Left lobe of liver (tissue), 2 donors: ENCODE data around the gene PPARA. TPM values are rescaled to one million over a fixed set of nuclear protein-coding genes. Genes with fewer than 3 reads are reported as not detected.

ENCODE experiments used
- ATAC-seq: fragments of 200-7000 bp; cut with Tn5 transposase; one replicate; pipeline ENCODE4 v1.9.1; 2020; ENCODE audit warnings: mild to moderate bottlenecking, moderate library complexity
- DNase-seq: peaks from one replicate; pipeline ENCODE4 v3.0.0-alpha.2; 2020; ENCODE audit warnings: low spot score
- total RNA-seq: library from RNA; stranded (reverse); gene quantifications from one replicate; pipeline ENCODE4 v1.2.1, GENCODE V29; 2021
- donor health status: DM: no; HTN: no; CAD: no; lungs with moderate emphysema.
- donor health status: DM: no; HTN: yes; CAD: no.

PPARA gene
- total RNA-seq = 122 TPM

GRCh38 chr22:46150034-46150654 is at the start of gene PPARA:
Gene PPARA, plus strand, starts transcription at chr22:46150526. Its CDS starts 47,858 bp downstream, at chr22:46198384.
- ATAC-seq = peak; percentile 64
- DNase-seq = peak; percentile 97

- ATAC-seq (no peak), DNase-seq (no peak)
Measured at GRCh38 chr22:46102159-46102558, 48.2 kb upstream of the PPARA start.

GRCh38 chr22:46102752-46103151 is 47.6 kb upstream of the PPARA start:
- DNase-seq (no peak), ATAC-seq (no peak)

DNA sequence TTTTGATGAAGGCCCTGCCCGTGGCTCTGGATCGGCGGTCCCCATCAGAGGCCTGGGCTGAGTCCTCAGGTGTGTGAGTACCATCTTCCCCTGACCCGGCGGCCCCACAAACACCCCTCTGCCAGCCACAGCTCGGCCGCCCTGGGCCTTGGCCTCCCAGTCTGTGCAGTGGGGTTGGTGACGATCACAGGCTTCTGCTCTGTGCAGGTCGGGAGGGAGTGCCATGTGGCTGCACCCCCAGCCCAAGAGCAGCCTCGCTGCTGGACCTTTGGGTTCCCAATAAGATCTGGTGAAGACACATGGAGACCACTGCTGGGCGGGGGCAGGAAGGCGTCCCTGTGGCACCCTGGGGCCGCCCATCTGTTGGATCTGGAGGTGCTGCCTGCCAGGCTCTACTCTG is 47.1 kb upstream of the PPARA start:
- DNase-seq (no peak), ATAC-seq (no peak)

DNA sequence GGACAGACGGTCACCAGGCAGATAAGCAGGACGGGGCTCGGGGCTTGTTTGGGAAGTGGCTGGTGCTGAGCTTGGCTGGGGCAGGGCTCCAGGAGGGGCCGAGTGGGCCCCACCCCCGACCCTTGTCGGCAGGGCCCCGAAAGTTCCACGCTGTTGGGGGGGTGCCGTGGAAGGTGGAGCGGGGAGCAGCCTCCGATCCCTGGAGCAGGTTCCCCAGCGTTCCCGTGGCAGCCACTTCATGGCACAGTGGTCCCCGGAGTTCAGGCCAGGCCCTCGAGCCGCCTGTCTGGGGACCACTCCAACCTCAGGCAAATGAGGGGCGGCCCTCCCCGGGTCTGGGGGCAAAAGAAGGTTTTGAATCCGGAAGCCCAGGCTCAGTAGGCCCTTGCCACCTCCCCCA is 46.7 kb upstream of the PPARA start:
- DNase-seq = no peak
- ATAC-seq = no peak

DNA sequence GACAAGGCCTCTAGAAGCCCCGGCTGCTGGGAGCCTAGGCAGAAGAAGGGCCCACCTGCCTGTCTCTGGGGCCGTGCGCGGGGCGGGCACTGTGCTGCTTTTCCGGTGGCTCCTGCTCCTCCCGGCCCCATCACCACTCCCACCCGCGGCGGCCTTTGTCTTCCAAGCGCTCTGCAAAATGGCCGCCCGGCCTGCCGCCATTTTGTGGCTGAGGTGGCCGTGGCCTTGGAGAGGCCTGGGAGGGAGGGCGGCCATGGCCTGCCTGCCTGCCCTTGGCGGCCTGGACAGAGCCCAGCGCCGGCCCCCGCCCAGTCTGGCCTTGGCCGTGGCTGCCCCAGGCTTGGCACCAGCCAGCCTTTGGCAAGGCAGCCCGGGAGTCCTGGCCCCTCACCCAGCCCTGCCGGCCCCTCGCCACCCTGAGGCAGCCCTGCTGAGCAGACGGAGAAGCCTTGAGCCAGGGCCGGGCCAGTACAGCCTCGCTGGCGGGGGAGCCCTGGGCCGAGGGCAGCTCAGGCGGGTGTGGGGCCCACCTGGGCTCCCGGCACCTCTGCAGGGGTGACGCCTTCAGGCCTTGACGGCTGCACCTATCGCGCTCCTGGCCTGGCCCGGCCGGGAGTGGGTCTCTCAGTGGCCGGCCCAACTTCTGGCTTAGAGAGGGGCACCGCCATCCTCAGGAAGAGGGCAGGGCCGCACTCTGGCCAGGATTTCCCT is 46.0 kb upstream of the PPARA start:
- DNase-seq (peak; percentile 76), ATAC-seq (peak; percentile 39)

DNA sequence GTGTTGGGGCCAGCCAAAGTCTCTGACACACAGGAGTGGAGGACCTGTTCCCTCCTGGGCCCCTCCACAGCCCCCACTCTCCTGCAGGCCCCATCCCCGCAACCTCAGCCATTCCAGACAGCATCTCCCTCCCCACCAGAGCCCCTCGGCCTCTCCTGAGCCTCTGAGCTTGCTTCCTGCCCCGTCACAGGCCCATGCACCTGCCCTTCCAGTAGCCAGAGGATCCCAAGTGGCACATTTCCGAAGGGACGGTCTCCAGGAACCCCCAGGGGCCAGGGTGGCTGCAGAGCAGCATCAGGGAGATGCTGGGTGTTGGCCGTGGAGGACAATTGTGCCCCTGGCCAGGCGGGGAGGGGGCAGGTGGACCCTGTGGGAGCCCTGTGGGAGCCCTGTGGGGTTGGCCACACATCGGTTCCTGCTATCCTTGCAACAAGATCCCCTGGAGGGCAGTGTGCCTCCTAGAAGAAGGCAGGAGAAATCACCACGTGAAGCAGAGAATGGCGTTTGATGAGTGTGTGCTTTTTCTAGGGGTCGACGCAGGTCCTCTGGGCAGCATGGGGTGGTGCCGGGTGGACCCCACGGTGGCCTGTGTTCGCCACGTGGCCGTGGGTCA is 45.3 kb upstream of the PPARA start:
- DNase-seq (no peak), ATAC-seq (no peak)

- DNase-seq (peak; percentile 69), ATAC-seq (peak; percentile 12)
Measured at GRCh38 chr22:46105494-46106278, 44.6 kb upstream of the PPARA start.

DNA sequence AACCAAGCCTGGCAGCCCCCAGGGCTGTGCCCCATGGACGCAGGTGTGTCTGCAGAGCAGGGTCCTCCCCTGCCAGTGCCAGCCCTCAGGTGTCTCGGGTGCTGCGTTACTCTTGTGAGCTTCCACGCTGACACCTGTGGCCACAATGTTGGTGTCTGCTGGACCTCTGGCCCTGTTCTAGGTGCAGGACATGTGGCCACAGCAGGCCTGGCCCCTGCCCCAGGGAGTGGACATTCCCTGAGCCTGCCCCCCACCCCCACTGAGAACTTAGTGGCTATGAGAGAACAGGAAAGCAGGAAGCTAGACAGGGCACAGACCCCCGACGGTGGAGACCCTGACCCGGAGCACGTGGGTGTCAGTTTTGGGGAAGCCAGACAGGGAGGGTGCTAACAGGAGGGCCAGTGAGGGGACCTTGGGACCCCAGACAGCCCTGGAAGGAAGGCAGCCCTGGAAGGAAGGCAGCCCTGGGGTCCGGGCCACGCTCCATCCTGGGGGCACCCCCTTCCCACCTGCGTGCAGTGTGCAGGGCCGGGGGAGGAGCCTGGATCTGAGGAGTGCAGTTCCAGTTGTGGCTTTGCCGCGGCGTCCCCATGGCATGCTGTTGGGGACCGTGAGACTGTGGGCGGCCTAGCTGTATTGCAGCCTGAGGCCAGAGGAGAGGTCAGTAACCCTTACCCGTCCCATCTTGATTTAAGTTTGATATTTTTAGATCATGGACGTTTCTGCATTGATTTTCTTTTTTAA is 43.9 kb upstream of the PPARA start:
- DNase-seq (peak; percentile 68), ATAC-seq (peak; percentile 43)

GRCh38 chr22:46107089-46107664 is 43.1 kb upstream of the PPARA start:
- DNase-seq = peak; percentile 86
- ATAC-seq = peak; percentile 62

GRCh38 chr22:46107753-46108563 is 42.4 kb upstream of the PPARA start:
- DNase-seq = no peak
- peak; percentile 1 for ATAC-seq

DNA sequence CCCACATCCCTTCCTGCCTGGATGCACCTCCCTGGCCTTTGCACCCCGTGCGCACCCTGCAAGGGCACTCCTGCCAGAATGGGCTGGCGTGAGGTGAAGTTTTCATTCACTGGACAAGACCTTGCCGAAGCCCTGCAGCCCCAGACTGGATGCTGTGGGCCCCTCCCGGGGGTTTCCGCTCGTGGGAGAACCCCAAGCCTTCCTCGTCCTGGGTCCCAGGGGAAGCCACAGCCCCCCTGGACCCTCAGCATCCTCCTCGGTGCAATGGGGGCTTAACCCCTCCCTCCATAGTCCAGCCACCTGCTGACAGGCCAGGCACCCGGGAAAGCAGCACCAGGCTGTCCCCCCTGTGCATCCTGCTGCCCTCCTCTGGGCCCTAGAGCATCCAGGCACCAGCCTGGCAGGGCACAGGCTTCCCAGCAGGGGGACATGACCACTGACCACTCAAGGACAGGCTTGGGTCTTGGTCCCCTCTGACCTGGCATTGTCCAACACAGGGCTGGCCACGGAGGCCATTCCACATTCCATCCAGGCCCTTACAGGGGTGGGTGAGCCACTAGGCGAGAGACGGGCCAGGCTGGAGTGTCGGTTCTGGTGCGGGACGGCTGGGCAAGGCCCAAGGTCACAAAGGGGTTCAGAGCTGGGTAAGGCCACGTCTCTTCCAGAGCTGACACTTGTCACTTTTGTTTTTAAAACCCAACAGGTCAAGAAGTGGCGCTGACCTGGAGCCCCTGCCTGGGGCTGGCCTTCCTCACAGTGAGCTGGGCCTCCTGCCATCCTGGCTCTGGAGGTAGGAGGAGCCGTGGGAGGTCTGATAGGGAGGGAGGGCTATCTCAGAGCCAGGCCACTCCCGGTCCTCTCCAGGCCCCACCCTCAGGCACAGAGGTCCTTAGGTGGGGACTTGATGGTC is 41.5 kb upstream of the PPARA start:
- peak; percentile 50 for ATAC-seq
- DNase-seq = peak; percentile 80

- DNase-seq (no peak), ATAC-seq (no peak)
Measured at GRCh38 chr22:46109474-46110003, 40.8 kb upstream of the PPARA start.

DNA sequence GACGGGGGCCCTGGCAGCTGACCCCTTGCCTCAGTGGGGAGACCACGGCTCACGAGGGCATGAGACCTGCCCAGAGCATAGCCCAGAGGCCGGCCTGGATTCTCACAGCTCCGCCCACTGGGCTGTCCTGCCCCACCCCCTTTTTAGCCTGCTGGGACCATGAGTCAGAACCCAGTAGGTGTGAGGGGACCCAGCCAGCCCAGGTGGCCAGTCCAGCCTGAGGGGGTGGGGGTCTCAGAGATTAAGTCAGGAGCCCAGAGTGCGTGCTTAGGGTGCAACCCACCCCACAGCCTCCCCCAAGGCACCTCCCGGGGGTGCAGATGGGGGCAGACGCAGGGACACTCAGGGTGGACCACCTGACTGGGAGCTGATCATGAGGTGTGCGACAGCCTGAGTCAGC is 40.1 kb upstream of the PPARA start:
- ATAC-seq (no peak), DNase-seq (no peak)

- DNase-seq (no peak), ATAC-seq (no peak)
Measured at GRCh38 chr22:46111645-46112306, 38.5 kb upstream of the PPARA start.

DNA sequence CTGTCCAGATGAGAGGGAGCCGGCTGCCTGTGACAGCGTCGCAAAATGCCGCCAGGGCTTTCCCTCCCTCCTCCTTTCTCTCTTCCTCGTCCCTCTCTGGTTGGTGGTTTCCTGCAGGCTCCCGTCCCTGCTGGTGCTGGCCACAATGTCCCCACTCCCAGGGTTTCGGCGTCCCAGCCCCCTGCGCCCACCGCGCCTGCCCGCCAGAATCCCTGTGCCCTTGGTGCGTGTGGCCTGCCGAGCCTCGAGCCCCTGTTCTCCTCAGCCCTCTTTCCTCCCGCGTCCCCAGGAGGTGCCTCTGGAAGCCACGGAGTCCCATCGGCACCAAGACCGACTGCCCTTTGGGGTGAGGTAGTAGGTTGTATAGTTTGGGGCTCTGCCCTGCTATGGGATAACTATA is 37.9 kb upstream of the PPARA start:
- no peak for DNase-seq
- ATAC-seq = no peak

- no peak for ATAC-seq
- DNase-seq = no peak
Measured at GRCh38 chr22:46113110-46113909, 37.0 kb upstream of the PPARA start.
